NCI-H82 (cell line): ENCODE data around the gene DPF3.
A peak's percentile ranks its signal among the peaks of the same experiment; 100 is the strongest.

ENCODE experiments used
- DNase-seq: peaks from one replicate; lab custom pipeline; 2025; lab: John Stamatoyannopoulos, UW

Gene DPF3

GRCh38 chr14:72800848-72801370 lies 93.0 kb downstream of the DPF3 start:
- DNase-seq, result no peak

DNA sequence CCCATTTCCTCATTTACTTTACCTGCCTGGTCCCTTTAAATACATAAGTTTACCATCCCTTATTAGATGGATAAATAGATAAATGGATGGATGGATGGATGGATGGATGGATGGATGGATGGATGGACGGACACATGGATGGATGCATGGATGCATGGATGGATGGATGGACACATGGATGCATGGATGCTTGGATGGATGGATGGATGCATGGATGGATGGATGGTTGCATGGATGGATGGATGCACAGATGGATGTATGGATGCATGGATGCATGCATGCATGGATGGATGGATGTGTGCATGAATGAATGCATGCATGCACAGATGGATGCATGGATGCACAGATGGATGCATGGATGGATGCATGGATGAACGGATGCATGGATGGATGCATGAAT lies 93.6 kb downstream of the DPF3 start:
- DNase-seq, result no peak

DNA sequence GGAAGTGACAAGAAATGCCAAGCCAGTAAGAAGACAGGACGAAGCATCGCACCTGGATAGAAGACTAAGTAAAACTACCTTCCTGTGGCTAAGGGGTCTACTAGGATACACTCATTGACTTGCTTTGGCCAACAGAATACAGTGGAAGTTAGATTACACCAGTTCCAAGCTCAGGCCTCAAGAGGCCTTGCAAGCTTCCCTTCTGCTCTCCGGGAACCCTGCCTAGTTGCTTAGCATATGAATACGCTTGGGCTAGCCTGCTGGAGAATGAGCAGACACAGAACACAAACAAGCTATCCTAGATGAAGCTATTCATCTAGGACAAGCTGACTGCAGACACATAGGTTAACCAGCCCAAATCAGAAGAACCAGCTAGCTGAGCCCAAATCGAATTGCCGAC lies 97.0 kb downstream of the DPF3 start:
- DNase-seq, result no peak

- DNase-seq, result no peak
Measured at GRCh38 chr14:72793156-72793939, 100.6 kb downstream of the DPF3 start.

DNA sequence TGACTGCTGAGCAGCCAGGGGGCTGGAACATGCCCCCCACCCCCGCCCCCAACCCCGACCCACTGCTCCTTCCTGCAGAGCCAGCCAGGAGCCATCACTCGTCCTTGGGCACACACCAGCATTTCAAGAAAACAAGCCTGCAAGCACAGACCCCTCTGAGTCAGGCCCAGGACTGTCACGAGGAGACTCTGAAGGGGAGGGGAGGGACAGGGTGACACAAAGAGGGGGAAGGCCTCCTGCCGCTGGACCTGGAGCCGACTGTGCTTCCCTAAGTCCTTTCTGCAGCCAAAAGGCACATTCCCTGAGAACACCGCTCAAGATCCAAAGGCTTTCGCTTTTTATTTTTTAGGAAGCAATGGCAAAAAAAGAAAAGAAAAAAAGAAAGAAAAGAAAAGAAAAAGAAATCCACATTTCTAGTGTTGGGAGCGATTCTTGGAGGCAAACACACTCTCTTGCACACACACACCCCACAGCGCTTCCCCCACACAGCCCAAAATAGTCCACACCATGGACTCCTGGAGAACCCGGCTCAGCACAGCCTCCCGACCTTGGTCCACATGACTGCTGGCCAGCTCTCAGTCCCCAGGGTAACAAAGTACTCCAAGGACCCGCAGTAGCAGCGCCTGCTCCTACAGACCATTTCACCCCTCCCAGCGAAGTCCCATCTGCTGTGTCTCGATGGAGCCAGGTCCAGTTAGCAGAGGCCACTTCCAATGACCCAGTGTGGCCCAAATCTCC lies 101.7 kb downstream of the DPF3 start:
- DNase-seq, result no peak

GRCh38 chr14:72790887-72791566 lies 102.9 kb downstream of the DPF3 start:
- no peak for DNase-seq

DNA sequence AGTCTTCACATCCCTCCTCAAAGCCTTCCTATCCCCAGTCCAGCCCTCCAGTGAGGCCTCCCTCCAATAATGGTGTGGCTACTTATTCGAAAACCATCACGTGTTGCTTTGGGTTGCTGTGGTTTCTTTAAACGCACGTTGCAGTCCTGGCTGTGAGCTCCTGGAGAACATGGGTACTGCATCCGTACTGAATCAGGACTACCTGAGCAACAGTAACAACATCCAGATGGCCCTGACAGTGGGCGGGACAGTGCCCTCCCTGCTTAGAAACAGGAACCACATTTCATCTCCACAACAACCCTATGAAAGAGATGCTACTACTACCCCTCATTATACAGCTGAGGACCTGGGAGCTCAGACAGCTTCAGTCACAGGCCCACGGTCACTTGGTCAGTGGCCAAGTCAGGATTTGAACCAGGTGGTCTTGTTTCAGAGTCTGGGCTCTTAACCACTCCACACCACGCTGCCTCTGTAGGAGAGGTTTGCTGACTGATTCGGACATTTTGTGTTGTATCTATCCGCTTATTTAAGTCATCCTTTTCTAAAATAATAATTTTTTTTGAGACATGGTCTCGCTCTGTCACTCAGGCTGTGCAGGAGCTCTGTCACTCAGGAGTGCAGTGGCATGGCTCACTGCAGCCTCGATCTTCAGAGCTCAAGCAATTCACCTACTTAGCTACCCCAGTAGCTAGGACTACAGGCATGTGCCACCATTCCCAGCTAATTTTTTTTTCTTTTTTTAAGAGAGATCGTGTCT lies 104.8 kb downstream of the DPF3 start:
- DNase-seq, result peak; percentile 8

DNA sequence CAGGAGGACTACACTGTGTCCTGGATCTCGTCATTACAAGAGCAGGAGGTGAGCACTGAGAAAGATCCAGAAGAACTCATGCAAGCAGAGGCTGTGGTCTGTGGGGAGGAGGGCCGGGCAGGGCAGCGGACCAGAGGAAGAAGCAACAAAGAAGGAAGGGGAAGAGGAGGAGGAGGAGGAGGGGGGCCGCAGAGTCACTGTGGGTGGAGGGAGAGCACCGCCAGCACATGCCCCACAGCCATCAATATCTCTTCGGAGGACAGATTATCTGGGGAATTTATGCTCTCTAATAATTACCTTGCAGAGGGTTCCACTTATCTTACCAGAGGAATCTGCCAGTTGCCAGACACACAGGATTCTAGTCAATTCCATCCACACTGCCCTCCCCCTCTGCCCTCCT lies 105.6 kb downstream of the DPF3 start:
- DNase-seq, result no peak

DNA sequence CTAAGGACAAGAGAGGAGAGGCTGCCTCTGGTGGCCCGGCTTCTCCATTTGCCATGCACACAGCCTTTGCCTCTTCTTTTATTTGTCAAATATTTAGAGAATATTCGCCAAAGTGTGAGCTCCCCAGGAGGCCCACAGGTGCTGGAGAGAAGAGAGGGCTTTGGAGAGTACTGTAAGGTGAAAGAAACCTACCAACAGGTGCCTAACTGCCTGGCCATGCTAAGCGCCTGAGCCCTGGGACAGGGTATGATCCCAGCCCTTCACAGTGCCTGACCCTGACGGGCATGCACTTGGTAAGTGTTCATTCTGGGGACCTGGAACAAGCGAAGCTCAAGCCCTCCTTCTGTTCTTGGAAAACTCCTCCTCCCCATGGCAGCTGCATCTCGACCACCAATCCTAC lies 106.1 kb downstream of the DPF3 start:
- no peak for DNase-seq

- no peak for DNase-seq
Measured at GRCh38 chr14:72786378-72787350, 107.2 kb downstream of the DPF3 start.

DNA sequence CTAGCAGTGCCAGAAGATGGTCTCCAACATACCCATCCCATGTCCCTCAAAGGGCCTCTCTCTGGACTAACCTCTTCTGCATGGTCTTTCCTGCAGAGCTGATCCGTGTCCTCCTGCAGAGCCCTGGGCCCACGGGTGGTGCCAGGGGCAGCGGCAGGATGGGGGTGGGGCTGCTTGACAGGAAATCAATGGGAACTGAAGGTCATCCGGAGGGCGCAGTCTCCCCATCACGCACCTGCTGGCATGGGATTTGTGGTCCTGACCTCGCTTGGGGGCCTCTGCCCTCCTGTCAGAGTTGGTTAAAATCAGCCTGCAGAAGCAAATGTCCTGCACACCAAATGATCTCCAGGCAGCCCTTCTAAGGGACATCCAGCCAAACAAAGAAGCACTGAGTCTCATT lies 110.2 kb downstream of the DPF3 start:
- no peak for DNase-seq

DNA sequence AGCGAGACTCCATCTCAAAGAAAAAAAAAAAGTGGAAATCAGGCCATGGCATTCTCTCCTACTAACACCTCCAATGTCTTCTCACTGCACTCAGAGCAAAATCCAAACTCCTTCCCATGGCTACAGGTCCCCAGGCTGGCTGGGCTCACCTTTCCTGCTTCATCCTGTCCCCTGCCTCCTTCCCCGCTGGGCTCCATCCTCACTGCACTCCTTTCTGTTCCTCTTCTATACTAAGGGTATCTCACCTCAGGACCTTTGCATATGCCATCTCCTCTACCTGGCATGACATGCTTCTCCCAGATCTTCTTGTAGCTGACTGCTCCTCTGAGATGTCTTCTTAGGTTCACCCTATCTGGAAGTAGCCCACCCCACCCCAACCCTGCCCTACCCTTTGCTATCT lies 111.1 kb downstream of the DPF3 start:
- no peak for DNase-seq

GRCh38 chr14:72781561-72782508 lies 112.1 kb downstream of the DPF3 start:
- no peak for DNase-seq

DNA sequence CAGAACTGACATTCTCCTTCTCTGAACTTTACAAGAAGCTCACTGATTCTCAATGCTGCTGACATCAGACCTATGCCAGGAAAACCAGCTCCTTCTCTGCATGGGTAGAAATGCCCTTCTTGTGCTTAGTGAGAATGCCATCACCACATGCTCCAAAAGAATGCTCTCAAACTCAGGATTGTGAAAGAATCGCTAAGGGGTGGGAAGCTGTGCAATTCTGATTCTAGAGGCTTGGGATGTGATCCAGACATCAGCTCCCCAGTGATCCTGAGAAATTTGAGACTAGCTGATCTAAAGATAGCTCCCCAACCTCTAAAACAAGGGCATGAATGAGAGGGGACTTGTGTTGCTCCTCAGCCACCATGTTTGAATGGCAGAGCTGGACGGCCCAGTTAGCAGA lies 113.2 kb downstream of the DPF3 start:
- no peak for DNase-seq

DNA sequence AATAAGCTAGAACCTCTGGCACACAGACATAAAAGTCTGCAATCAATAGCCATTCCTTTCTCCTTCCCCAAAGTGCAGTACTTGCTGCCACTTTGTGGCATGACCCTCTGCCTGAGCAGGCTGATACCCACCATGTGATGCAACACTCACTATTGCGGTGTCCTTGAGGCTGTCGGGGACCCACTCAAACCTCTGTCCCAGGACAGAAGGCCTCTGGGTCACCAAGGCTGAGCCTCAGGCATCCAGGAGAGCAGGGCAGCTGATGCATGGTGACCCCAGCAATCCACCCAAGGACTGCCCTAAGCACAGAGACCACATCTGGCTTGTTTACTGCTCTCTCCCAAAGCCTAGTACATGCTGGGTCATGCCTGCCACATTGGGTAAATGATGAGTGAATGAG lies 114.2 kb downstream of the DPF3 start:
- no peak for DNase-seq

DNA sequence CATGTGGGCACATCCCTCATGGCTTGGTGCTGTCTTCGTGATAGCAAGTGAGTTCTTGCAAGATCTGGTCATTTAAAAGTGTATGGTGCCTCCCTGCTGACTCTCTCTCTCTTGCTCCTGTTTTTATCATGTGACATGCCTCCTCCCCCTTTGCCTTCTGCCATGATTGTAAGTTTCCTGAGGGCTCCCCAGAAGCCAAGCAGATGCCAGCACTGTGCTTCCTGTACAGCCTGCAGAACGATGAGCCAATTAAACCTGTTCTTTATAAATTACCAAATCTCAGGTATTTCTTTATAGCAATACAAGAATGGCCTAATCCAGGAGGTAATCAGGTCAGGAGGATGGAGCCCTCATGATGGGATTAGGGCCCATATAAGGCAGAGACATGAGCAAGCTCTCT lies 116.3 kb downstream of the DPF3 start:
- no peak for DNase-seq

- DNase-seq, result no peak
Measured at GRCh38 chr14:72776701-72777261, 117.1 kb downstream of the DPF3 start.

GRCh38 chr14:72775923-72776554 lies 117.9 kb downstream of the DPF3 start:
- no peak for DNase-seq
